MCF 10A (cell line): Measurements from ENCODE around the gene ANKRD39. TPM values are rescaled to one million over a fixed set of nuclear protein-coding genes. Genes with fewer than 3 reads are reported as not detected.
A peak's percentile ranks its signal among the peaks of the same experiment; 100 is the strongest.

Experiments used
- BruUV-seq: library from RNA; stranded (reverse); fragments of 400-500 nt; replicated peaks from 2 replicates; lab custom pipeline; 2021; lab: Mats Ljungman, UMichigan
- CTCF ChIA-PET: fragments of 300-600 bp; sonication (Branson Sonifier 250); formaldehyde crosslinking; extraction: SDS; loops from one replicate; lab custom pipeline; 2021; ENCODE audit warnings: antibody characterized with exemption, inconsistent platforms; lab: Yijun Ruan, JAX
- POLR2A ChIA-PET: fragments of 300-600, 350-650 bp; sonication (Branson Sonifier 250); formaldehyde crosslinking; extraction: SDS; loops from one replicate; lab custom pipeline; 2020; ENCODE audit warnings: antibody characterized with exemption, inconsistent platforms; lab: Yijun Ruan, JAX
- DNase-seq: peaks from one replicate; pipeline ENCODE4 v3.0.0-alpha.2; 2018; ENCODE audit not compliant: unreplicated experiment
- H3K27ac Mint-ChIP-seq: one replicate; pipeline ENCODE4 v1.8.0; 2022; ENCODE audit warnings: mild to moderate bottlenecking, low read depth, mixed read lengths; ENCODE audit not compliant: unreplicated experiment
- H3K27me3 Mint-ChIP-seq: one replicate; pipeline ENCODE4 v1.8.0; 2022; ENCODE audit warnings: mixed read lengths; ENCODE audit not compliant: insufficient read depth, unreplicated experiment
- H3K36me3 Mint-ChIP-seq: one replicate; pipeline ENCODE4 v1.8.0; 2022; ENCODE audit warnings: mild to moderate bottlenecking, moderate library complexity, mixed read lengths; ENCODE audit not compliant: insufficient read depth, unreplicated experiment
- H3K4me1 Mint-ChIP-seq: one replicate; pipeline ENCODE4 v1.8.0; 2022; ENCODE audit warnings: mixed read lengths; ENCODE audit not compliant: insufficient read depth, unreplicated experiment
- H3K4me3 Mint-ChIP-seq: one replicate; pipeline ENCODE4 v1.8.0; 2022; ENCODE audit warnings: mild to moderate bottlenecking, moderate library complexity, mixed read lengths; ENCODE audit not compliant: unreplicated experiment
- H3K9me3 Mint-ChIP-seq: one replicate; pipeline ENCODE4 v1.8.0; 2022; ENCODE audit warnings: mixed read lengths; ENCODE audit not compliant: unreplicated experiment
- intact Hi-C: fragments of 100-400 bp; cut with micrococcal nuclease; formaldehyde crosslinking; loops from 2 replicates; pipeline ENCODE4 v1.14.1; 2022
- total RNA-seq: library from RNA; stranded (reverse); gene quantifications from 2 replicates; pipeline ENCODE4 v1.2.3, GENCODE V29; 2022
- TF ChIP-seq, protein P1 (sequence below): fragments of 200-600 bp; IDR thresholded peaks from one replicate; pipeline ENCODE4 v1.8.0; 2022; ENCODE audit warnings: antibody characterized with exemption, mild to moderate bottlenecking; ENCODE audit not compliant: unreplicated experiment

ANKRD39 gene
- total RNA-seq, 1 experiment from 2014 or later, result 14.0 TPM

DNA sequence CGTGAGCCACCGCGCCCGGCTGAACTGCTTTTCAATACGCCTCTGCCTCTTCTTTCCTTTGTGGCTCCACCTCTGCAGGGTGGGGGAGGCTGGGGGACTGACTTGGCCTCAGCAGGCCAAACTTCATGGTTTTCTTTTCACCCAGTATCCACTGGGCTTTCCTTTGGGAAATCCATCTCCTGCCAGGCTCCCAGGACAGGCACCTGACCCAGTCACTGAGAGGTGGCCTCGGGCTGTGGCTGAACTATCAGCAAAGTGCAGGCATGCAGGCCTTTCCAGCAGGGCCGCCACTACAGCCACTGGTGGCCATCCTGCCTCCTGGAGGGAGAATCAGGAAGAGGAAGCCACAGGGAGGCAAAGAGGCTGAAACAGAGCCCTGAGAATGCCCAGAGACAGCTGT is 45.5 kb upstream of the ANKRD39 start:
- H3K4me1 Mint-ChIP-seq, result peaks cover 13% of the 10 kb centered on the region
- no peak overlapping the region for H3K4me3 Mint-ChIP-seq
- no peaks in the 10 kb centered on the region for H3K27me3 Mint-ChIP-seq
- H3K36me3 Mint-ChIP-seq, result no peaks in the 10 kb centered on the region
- TF ChIP-seq, protein P1, sequence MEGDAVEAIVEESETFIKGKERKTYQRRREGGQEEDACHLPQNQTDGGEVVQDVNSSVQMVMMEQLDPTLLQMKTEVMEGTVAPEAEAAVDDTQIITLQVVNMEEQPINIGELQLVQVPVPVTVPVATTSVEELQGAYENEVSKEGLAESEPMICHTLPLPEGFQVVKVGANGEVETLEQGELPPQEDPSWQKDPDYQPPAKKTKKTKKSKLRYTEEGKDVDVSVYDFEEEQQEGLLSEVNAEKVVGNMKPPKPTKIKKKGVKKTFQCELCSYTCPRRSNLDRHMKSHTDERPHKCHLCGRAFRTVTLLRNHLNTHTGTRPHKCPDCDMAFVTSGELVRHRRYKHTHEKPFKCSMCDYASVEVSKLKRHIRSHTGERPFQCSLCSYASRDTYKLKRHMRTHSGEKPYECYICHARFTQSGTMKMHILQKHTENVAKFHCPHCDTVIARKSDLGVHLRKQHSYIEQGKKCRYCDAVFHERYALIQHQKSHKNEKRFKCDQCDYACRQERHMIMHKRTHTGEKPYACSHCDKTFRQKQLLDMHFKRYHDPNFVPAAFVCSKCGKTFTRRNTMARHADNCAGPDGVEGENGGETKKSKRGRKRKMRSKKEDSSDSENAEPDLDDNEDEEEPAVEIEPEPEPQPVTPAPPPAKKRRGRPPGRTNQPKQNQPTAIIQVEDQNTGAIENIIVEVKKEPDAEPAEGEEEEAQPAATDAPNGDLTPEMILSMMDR, result no peak
- ChIA-PET CTCF (interaction anchor here (0.8 to 1.1 kb wide), 2 partner anchors 10 to 47 kb away, joined by 4 read pairs; no protein-coding TSS in a partner anchor), POLR2A (no interaction called here)
- no TSS peak for BruUV-seq
- H3K27ac Mint-ChIP-seq, result no peak overlapping the region
- no peaks in the 10 kb centered on the region for H3K9me3 Mint-ChIP-seq
- no peak for DNase-seq
- intact Hi-C loops, result no loop called here

DNA sequence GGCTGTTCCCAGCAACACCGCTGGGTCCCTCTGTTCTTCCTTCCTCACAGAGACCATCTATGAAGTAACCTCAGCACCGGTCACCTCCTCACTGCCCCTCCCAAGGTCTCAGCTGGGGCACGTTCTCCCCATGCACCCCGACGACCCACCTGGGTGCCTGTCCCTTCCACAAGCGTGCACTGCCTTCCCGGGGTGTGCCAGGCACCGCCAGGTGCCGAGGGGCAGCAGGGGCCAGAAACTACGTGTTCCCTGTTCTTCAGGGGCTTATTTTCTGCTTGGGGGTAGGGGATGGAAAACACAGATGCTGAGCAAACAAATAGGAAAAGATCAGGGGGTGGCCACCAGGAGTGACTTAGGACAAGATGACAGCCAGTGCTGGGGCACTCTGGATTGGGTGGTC is 42.4 kb upstream of the ANKRD39 start:
- CTCF ChIA-PET, result interaction anchor here (1.3 kb wide), 1 partner anchor 51 kb away, joined by 7 read pairs; no protein-coding TSS in a partner anchor
- POLR2A ChIA-PET, result no interaction called here

DNA sequence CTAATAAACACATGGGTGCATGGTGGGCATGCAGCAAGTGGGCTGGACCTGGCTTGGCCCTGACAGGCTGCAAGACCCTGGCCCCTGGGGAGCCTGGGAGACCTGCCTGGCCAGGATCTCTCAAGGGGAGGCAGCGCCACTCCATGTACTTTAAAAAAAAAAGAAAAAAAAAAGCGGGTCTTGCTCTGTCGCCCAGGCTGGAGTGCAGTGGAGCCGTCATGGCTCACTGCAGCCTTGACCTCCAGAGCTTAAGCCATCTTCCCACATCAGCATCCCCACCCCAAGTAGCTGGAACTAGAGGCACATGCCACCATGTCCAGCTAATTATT is 41.6 kb upstream of the ANKRD39 start:
- no peaks in the 10 kb centered on the region for H3K27me3 Mint-ChIP-seq

More for the DNA sequence above, 42.4 kb upstream of the ANKRD39 start:
- peaks cover 38% of the 10 kb centered on the region for H3K4me1 Mint-ChIP-seq
- H3K27me3 Mint-ChIP-seq, result no peaks in the 10 kb centered on the region
- BruUV-seq, result no TSS peak
- no peak for DNase-seq
- TF ChIP-seq, protein P1, result no peak
- H3K27ac Mint-ChIP-seq, result no peak overlapping the region
- no peaks in the 10 kb centered on the region for H3K36me3 Mint-ChIP-seq
- intact Hi-C loops, result no loop called here
- H3K9me3 Mint-ChIP-seq, result no peaks in the 10 kb centered on the region
- no peak overlapping the region for H3K4me3 Mint-ChIP-seq

DNA sequence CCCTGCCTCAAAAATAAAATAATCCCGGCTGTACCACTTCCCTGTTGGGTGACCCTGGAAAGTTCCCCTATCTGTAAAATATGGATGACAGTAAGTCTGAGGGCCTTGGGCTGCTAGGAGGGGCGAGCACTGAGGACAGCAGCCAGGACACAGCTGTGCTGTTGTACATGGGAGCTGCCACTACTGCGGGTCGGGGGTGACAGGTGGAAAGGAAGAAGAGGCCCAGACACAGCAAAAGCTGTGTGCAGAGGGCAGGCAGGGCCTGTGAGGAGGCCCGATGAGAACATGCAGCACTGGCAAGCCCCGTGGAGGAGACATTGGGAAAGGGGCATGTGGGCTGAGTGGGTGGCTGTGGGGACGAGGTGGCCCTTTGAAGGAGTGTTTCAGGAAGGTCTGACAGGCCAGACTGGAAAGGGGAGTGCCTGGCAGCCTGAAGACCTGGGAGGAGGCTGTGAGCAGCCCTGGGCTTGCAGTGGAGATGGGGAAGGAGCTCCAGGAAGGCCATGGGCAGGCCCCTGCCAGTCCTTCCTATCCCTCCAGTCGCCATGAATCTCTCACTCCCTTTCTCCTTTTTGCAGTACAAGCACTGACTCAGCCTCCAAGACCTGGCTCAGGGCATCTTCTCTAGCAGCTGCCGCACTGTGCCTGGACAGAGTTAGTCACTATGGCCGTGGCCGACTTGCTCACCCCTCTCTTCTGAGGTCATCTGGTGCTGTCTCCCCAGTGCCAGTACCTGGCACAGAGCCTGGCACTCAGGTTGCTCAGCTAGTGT is 41.0 kb upstream of the ANKRD39 start:
- intact Hi-C loops, result no loop called here
- Mint-ChIP-seq H3K27me3 (no peaks in the 10 kb centered on the region), H3K27ac (no peak overlapping the region), H3K4me3 (no peak overlapping the region), H3K9me3 (no peaks in the 10 kb centered on the region), H3K4me1 (peaks cover 43% of the 10 kb centered on the region), H3K36me3 (no peaks in the 10 kb centered on the region)
- peak; percentile 82 for DNase-seq
- POLR2A ChIA-PET, result interaction anchor here (0.7 kb wide), 1 partner anchor 18 kb away, joined by 3 read pairs; no protein-coding TSS in a partner anchor
- BruUV-seq, result no TSS peak
- CTCF ChIA-PET, result interaction anchor here (0.6 to 1.4 kb wide), 3 partner anchors 52 to 160 kb away, joined by 3 to 5 read pairs (median 4); no protein-coding TSS in a partner anchor
- TF ChIP-seq, protein P1, result no peak

More for the DNA sequence above, 41.6 kb upstream of the ANKRD39 start:
- Mint-ChIP-seq H3K36me3 (no peaks in the 10 kb centered on the region), H3K9me3 (no peaks in the 10 kb centered on the region), H3K4me1 (peaks cover 43% of the 10 kb centered on the region), H3K4me3 (no peak overlapping the region), H3K27ac (no peak overlapping the region)
- no peak for DNase-seq
- CTCF ChIA-PET, result interaction anchor here (1.2 kb wide), 1 partner anchor 52 kb away, joined by 5 read pairs; no protein-coding TSS in a partner anchor
- TF ChIP-seq, protein P1, result no peak
- intact Hi-C loops, result no loop called here
- no TSS peak for BruUV-seq
- POLR2A ChIA-PET, result interaction anchor here (0.7 to 0.8 kb wide), 2 partner anchors 9 to 18 kb away, joined by 3 read pairs; no protein-coding TSS in a partner anchor
